RWPE2 (cell line): Measurements from ENCODE around the gene SCUBE3.

Experiments used
- ATAC-seq: fragments of 200-7000 bp; cut with Tn5 transposase; 3 replicates; pipeline ENCODE4 v1.9.1; 2021; ENCODE audit warnings: low read depth
- DNase-seq: peaks from one replicate; pipeline ENCODE4 v3.0.0-alpha.2; 2020; ENCODE audit warnings: low spot score
- H3K27ac ChIP-seq: fragments of 450-650 bp; 2 replicates; pipeline ENCODE4 v1.5.1; 2017; ENCODE audit warnings: mild to moderate bottlenecking; ENCODE audit not compliant: poor library complexity, severe bottlenecking
- H3K27me3 ChIP-seq: fragments of 250-450 bp; sonication (Bioruptor Pico); 2 replicates; pipeline ENCODE4 v1.5.1; 2021; ENCODE audit warnings: mild to moderate bottlenecking, moderate library complexity; ENCODE audit not compliant: insufficient read depth, poor library complexity, severe bottlenecking
- H3K36me3 ChIP-seq: fragments of 250-450 bp; sonication (Bioruptor Pico); 2 replicates; pipeline ENCODE4 v1.5.1; 2020; ENCODE audit warnings: low read depth, mild to moderate bottlenecking, moderate library complexity
- H3K4me1 ChIP-seq: fragments of 250-450 bp; sonication (Bioruptor Pico); 2 replicates; pipeline ENCODE4 v1.5.1; 2021; ENCODE audit warnings: mild to moderate bottlenecking, moderate library complexity; ENCODE audit not compliant: insufficient read depth, poor library complexity, severe bottlenecking
- H3K4me3 ChIP-seq: fragments of 250-450 bp; sonication (Bioruptor Pico); 2 replicates; pipeline ENCODE4 v1.5.1; 2021; ENCODE audit warnings: mild to moderate bottlenecking, moderate library complexity; ENCODE audit not compliant: severe bottlenecking
- H3K9me3 ChIP-seq: fragments of 250-450 bp; sonication (Bioruptor Pico); 2 replicates; pipeline ENCODE4 v1.5.1; 2021; ENCODE audit warnings: mild to moderate bottlenecking, moderate library complexity; ENCODE audit not compliant: severe bottlenecking
- TF ChIP-seq, protein P1 (sequence below): fragments of 450-650 bp; IDR thresholded peaks from one replicate; pipeline ENCODE4 v1.5.1; 2017; ENCODE audit warnings: mild to moderate bottlenecking, moderate library complexity; ENCODE audit not compliant: poor library complexity, severe bottlenecking

Gene SCUBE3

DNA sequence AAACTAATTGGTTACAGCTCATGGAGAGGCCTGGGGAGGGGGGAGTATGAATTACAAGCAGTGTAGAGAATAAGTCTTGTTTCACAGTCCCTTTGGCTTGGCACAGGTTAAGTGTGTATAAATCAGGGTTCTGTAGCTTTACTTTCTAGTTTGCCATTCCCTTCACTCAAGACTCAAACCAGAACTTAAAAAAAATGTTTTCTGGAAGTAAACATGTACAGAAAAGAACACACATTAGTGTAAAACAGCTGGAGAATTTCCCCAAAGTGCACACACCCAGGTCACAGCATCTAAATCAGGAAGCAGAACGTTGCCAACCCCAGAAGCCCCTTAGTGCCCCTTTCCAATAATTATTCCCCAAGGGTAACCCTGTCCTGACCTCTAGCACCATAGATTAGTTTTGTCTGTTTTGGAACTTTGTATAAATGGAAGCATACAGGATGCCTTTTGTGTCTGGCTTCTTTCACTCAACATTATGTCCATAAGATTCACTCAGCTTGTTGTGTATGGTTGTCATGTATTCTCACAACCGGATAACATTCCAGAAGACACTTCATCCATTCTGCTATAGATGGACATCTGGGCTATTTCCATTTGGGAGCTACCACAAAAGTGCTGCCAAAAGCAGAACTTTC lies 33.7 kb upstream of the SCUBE3 start:
- Histone ChIP-seq H3K27ac (no peak overlapping the region), H3K4me1 (peaks cover 19% of the 10 kb centered on the region), H3K36me3 (no peaks in the 10 kb centered on the region), H3K4me3 (no peak overlapping the region), H3K9me3 (no peaks in the 10 kb centered on the region), H3K27me3 (no peaks in the 10 kb centered on the region)
- TF ChIP-seq, protein P1, sequence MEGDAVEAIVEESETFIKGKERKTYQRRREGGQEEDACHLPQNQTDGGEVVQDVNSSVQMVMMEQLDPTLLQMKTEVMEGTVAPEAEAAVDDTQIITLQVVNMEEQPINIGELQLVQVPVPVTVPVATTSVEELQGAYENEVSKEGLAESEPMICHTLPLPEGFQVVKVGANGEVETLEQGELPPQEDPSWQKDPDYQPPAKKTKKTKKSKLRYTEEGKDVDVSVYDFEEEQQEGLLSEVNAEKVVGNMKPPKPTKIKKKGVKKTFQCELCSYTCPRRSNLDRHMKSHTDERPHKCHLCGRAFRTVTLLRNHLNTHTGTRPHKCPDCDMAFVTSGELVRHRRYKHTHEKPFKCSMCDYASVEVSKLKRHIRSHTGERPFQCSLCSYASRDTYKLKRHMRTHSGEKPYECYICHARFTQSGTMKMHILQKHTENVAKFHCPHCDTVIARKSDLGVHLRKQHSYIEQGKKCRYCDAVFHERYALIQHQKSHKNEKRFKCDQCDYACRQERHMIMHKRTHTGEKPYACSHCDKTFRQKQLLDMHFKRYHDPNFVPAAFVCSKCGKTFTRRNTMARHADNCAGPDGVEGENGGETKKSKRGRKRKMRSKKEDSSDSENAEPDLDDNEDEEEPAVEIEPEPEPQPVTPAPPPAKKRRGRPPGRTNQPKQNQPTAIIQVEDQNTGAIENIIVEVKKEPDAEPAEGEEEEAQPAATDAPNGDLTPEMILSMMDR: no peak
- ATAC-seq (no peak), DNase-seq (no peak)

DNA sequence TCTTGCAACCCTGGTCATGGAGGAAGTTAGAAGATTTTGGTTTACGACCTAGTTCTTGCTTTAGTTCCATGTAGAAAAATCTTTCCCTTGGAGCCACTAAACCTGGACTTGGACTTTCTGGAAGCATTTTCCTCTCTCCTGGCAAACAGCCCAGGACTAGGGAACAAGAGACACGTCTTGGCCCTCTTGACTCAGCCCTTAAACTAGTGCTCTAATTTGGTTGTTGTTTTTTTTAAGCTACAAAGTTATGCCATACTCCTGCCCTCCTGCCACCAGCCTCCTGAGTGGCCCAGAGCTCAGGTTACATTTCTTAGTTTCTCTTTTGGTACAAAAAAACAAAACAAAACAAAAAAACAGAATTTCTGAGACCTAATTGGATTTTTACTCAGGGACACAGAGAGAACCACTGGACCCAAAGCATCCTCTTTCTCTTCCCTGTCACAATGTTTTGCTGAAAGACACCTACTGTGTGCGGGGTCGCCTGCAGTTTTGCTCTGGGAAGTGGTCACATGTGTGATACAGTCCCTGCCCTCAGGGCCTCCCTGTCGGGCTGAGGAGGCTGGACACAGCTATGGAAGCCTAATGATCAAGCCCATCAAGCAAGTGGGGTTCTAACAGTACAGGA lies 32.3 kb upstream of the SCUBE3 start:
- DNase-seq: no peak
- peak; percentile 20; the same call in 1 of the 3 replicates for ATAC-seq
- H3K27ac ChIP-seq: peak overlapping the region; percentile 46

DNA sequence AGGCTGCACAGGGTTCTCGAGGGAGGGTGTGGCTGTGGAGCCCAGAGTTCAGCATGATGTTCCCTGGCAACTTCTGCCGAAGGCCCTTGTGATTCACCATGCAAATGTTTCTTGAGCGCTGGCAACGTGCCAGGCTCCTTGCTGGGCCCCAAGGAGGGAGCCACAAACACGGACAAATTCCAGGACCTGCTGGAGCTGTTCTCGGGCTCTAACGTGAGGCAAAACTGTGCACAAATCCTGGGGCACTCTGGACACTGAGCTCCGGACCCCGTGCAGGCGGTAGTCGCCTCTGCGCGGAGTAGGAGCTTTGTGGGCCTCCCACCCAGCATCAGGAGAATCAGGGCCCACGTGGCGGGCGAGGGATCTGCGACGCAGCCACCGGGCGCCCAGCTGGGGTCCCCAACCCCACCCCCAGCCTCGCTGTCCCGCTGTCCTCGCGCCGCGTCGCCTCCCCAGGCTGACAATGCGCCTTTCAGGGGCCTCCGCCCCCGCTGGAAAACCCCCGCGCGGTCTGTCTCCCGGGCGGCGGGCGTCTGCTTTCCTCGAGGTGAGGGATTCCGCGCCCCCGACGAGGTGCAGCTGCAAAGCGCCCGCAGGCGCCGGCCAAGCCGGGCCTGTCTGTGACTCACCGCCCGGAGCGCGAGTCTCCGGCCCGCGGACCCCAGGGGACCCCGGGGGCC lies 31.7 kb upstream of the SCUBE3 start:
- DNase-seq (no peak), ATAC-seq (peak; percentile 71)
- Histone ChIP-seq H3K27me3 (no peaks in the 10 kb centered on the region), H3K4me3 (no peak overlapping the region), H3K4me1 (peaks cover 27% of the 10 kb centered on the region), H3K27ac (peak overlapping the region; percentile 46), H3K36me3 (no peaks in the 10 kb centered on the region), H3K9me3 (no peaks in the 10 kb centered on the region)
- TF ChIP-seq, protein P1: no peak

More for the DNA sequence above, 32.3 kb upstream of the SCUBE3 start:
- Histone ChIP-seq H3K4me1 (peaks cover 27% of the 10 kb centered on the region), H3K27me3 (no peaks in the 10 kb centered on the region), H3K36me3 (no peaks in the 10 kb centered on the region), H3K4me3 (no peak overlapping the region), H3K9me3 (no peaks in the 10 kb centered on the region)
- TF ChIP-seq, protein P1: no peak

DNA sequence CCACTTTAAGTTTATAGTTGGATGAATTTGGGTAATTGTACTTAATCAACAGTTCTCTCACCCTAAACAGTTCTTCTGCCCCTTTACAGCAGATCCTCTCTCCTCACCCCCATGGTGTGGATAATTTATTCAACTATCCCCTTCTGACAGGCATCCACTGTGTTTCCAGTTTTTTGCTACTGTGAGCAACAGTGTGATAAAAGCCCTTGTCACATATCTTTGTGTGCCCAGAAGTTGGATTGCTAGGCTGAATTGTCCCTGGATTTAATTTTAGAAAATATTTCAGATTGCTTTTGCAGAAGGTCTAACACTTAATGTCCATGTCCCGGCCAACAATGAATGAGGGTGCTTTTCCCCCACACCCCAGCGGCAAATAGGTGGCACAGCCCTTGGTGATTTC lies 30.5 kb upstream of the SCUBE3 start:
- Histone ChIP-seq H3K36me3 (no peaks in the 10 kb centered on the region), H3K9me3 (no peaks in the 10 kb centered on the region), H3K27ac (peak overlapping the region; percentile 9), H3K27me3 (no peaks in the 10 kb centered on the region), H3K4me3 (no peak overlapping the region), H3K4me1 (peaks cover 27% of the 10 kb centered on the region)
- TF ChIP-seq, protein P1: no peak
- DNase-seq (no peak), ATAC-seq (no peak)

DNA sequence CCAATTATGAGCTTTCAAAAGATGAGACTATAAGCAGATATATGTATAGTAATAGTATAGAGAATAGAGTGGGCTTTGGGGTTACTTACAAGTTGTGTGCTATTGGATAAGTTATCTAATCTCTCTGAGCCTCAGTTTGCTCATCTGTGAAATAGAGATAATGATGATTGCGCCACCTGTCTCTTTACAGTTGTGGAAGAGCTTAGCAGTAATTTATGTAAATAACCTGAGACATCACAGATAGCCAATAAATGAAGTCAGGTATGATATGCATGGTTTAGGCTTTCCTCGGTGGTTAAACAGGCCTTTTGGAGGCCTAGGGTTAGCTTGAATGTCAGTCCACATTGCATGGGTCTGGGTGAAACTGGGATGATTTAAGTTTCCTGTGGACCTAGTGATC lies 29.8 kb upstream of the SCUBE3 start:
- no peaks in the 10 kb centered on the region for H3K27me3 ChIP-seq
- H3K9me3 ChIP-seq: no peaks in the 10 kb centered on the region
- no peak for DNase-seq
- TF ChIP-seq, protein P1: no peak
- peaks cover 27% of the 10 kb centered on the region for H3K4me1 ChIP-seq
- H3K27ac ChIP-seq: peak overlapping the region; percentile 42
- no peak for ATAC-seq
- H3K4me3 ChIP-seq: no peak overlapping the region
- no peaks in the 10 kb centered on the region for H3K36me3 ChIP-seq
